ENCODE results near the gene MAU2.
"Not testable (repeated sequence)": the region's sequence is repeated elsewhere in the genome, so short reads cannot be mapped to it uniquely, and the experiment has no call there.

MAU2 gene

GRCh38 chr19:19343762-19344161 lies 23.1 kb downstream of the MAU2 start:
- TF ChIP-seq CTCF (IDR thresholded peaks at IDR 0.05; ENCODE audit: low read depth, low read length, missing control alignments): no peak
- DNase-seq (ENCODE audit: extremely low read depth, low read depth): no peak
- no peak overlapping the region for H3K4me3 ChIP-seq (replicated peaks; ENCODE audit: low read depth, low read length)

DNA sequence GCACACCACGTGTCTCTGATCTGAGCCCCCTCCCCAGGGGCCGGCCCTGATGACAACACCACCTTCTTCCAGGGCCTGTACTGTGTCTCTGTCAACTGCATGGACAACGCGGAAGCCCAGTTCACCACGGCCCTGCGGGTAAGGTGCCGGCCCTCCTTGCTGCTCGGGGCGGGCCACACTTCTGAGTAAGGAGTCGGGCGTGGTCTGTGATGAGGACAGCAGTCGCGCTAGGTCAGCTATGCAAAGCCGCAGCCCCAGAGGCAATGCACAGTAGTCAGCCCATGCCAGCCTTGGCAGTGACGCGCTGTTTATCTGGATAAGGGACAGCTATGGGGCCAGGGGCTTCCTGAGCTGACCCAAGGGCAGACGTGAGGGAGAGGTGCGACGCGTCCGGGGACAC lies 24.6 kb downstream of the MAU2 start:
- DNase-seq (ENCODE audit: extremely low read depth, low read depth): no peak
- no peak overlapping the region for H3K4me3 ChIP-seq (replicated peaks; ENCODE audit: low read depth, low read length)
- TF ChIP-seq CTCF (IDR thresholded peaks at IDR 0.05; ENCODE audit: low read depth, low read length, missing control alignments): no peak

GRCh38 chr19:19345970-19346369 lies 25.3 kb downstream of the MAU2 start:
- no peak for TF ChIP-seq CTCF (IDR thresholded peaks at IDR 0.05; ENCODE audit: low read depth, low read length, missing control alignments)
- H3K4me3 ChIP-seq (replicated peaks; ENCODE audit: low read depth, low read length): no peak overlapping the region
- no peak for DNase-seq (ENCODE audit: extremely low read depth, low read depth)

DNA sequence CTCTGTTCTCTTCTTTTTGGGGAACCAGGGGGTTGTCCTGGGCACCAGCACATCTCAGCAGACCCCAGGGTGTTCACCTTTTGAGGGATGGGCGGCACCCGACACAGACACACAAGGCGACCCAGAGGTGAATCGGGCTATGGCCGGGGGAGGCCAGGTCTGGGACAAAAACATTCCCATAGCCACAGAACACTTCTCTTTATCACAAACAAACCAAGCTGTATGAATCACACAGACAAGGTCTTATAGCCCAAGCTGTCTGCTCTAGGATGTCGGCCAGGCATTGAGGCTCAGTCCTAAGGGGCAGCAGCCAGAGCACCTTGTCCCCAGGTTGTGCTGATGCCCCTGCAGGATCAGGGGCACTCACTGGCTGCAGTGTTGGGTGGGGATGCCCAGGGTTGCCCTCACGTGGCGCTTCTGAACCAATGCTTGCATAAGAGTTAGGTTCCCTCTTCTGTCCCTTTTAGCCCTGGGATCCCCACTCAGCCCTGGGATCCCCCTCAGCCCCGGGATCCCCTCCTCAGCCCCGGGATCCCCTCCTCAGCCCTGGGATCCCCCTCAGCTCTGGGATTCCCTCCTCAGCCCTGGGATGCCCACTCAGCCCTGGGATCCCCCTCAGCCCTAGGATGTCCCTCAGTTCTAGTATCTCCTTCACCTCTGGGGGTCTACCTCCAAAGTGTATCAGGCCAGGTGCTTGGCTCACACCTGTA lies 26.9 kb downstream of the MAU2 start:
- no peak overlapping the region for H3K4me3 ChIP-seq (replicated peaks; ENCODE audit: low read depth, low read length)
- TF ChIP-seq CTCF (IDR thresholded peaks at IDR 0.05; ENCODE audit: low read depth, low read length, missing control alignments): no peak
- no peak for DNase-seq (ENCODE audit: extremely low read depth, low read depth)

GRCh38 chr19:19348266-19348665 lies 27.6 kb downstream of the MAU2 start:
- no peak for TF ChIP-seq CTCF (IDR thresholded peaks at IDR 0.05; ENCODE audit: low read depth, low read length, missing control alignments)
- no peak for DNase-seq (ENCODE audit: extremely low read depth, low read depth)
- H3K4me3 ChIP-seq (replicated peaks; ENCODE audit: low read depth, low read length): no peak overlapping the region

- no peak for DNase-seq (ENCODE audit: extremely low read depth, low read depth)
- no peak overlapping the region for H3K4me3 ChIP-seq (replicated peaks; ENCODE audit: low read depth, low read length)
- no peak for TF ChIP-seq CTCF (IDR thresholded peaks at IDR 0.05; ENCODE audit: low read depth, low read length, missing control alignments)
Measured at GRCh38 chr19:19349365-19349764, 28.7 kb downstream of the MAU2 start.

GRCh38 chr19:19350756-19351155 lies 30.1 kb downstream of the MAU2 start:
- not testable (repeated sequence) for H3K4me3 ChIP-seq (replicated peaks; ENCODE audit: low read depth, low read length); DNase-seq (ENCODE audit: extremely low read depth, low read depth)

All from HFF-Myc (cell line).